LNCAP (cell line): ENCODE data around the gene ADAMTS16.

ENCODE experiments used
- CTCF ChIP-seq: fragments of 450-650 bp; IDR thresholded peaks from 2 replicates; pipeline ENCODE4 v1.5.1; 2017; ENCODE audit warnings: mild to moderate bottlenecking

Gene ADAMTS16

DNA sequence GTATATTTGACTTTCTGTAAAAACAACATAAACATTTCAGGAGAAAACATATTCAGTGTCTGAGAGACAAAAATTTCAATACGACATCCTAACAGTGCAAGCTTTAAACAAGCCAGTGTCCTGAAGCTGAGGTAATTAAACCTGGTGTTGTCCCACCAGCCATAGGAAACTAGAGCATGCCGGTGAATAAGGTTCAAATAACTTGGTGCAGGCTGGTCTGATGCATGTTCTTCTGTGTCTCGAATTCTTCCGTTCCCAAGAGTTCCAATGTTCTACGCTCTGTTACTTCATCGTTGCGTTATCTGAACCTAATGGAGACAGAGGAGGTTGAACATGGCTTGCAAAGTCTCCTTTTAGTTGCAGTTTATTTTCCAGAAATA, 48.9 kb downstream of the ADAMTS16 start:
- TF ChIP-seq CTCF = no peak

DNA sequence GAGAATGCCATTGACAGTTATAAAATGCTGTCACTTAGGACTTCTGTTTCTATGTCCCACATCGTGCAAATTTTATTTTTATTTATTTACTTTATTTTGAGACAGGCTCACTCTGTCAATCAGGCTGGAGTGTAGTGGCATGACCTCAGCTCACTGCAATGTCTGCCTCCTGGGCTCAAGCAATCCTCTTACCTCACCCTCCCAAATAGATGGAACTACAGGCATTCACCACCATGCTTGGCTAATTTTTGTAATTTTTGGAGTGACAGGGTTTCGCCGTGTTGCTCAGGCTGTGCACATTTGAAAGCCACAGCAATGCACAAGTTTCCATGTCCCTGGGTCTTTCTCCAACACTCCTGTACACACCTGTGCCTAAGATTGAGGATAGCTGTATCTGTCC, 51.8 kb downstream of the ADAMTS16 start:
- no peak for TF ChIP-seq CTCF

- TF ChIP-seq CTCF = no peak
These were observed 52.6 kb downstream of the ADAMTS16 start for GRCh38 chr5:5192681-5193080.

GRCh38 chr5:5195128-5195918, 55.2 kb downstream of the ADAMTS16 start:
- TF ChIP-seq CTCF = no peak

- no peak for TF ChIP-seq CTCF
These were observed 58.0 kb downstream of the ADAMTS16 start for GRCh38 chr5:5198135-5198534.

DNA sequence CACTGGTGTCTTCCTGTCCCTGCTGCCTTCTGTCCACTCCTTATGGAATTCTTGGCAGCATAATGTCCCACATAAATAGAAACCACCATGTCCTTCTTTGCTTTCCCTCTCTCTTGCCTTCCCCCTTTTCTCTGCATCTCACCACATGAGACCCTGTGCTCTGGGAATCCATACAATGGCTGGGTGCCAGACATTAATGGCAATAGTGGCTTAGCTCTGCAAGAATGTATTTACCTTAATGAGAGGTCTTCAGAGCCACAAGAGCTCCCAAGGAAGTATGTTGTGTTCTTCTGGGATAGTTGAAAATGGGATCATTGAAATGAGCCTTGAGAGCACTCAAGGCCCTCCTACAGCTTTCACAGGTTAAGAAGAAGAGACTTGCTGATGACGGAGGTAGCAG, 58.7 kb downstream of the ADAMTS16 start:
- no peak for TF ChIP-seq CTCF

DNA sequence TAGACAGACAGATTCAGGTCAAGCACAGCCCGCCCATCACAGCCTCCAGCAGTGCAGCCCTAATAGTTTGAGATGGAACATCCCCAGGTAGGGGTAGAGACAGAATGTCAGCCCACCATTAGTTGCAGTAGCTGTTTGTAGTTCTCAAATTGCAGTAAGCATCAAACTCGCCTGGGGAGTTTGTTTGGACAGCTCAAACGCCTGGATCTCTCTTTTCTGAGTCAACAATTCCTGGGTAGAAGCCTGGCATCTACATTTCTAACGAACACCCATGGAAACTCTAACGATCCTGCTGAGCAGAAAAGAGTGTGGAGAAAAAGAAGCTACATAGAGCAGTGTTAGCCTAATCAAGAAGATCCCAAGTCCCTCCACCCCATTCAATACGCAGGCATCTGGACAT, 59.4 kb downstream of the ADAMTS16 start:
- TF ChIP-seq CTCF = no peak

DNA sequence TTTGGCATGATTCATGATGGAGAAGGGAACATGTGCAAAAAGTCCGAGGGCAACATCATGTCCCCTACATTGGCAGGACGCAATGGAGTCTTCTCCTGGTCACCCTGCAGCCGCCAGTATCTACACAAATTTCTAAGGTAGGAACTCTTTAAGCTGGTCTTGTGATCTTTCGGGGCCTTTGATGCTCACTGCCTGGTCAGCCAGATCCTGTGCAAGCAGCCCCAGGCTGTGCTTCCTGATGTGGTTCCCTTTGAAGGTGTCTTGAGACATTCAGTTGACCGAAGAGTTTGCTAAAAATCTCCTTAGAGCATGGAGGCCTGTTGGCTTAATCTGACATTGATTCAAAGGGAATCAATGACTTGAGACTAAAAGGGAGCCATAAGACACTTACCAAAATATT, 60.0 kb downstream of the ADAMTS16 start:
- TF ChIP-seq CTCF = no peak
